ENCODE data around the gene ROR2.

ROR2 gene

DNA sequence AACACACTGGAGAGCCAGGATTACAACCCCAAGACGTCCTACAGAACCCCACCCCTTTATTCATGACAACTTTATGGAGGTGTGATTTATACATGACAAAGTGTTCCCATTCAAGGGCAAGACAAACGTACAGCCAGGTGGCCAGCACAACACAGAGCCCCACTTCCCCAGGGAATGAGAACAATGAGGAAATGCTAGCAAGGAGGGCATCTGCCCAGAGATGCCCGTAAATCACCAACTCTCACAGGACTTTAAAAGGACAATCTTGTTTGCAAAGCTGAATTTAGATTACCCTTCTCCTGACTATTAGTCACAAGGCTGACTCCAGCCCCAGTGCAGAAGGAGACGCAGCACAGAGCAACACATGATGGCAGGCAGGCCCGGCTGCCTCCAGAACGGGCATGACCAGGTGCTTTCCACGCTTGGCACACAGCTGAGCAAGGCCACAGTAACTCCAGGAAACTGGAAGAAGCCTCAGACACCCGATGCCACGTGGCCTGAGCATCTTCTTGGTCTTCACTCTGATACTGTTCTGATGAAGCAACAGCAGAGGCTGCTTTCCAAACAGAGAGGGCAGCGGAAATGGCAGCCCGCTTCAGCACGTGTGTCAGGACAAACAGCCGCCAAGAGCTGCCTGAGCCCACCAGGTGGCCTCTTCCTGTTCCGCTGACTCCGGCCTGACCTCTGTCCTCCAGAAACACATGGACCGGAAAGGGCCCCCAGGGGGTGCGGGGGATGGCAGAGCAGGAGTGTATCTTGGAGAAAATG is 51.4 kb downstream of the ROR2 start:
- no peak overlapping the region for H3K4me3 ChIP-seq (ENCODE audit: low read depth in 1 of 2, low read length in 2 of 2)
- no peaks in the 10 kb centered on the region for H3K36me3 ChIP-seq (ENCODE audit: insufficient read depth, low read length)
- no peaks in the 10 kb centered on the region for H4K20me1 ChIP-seq (ENCODE audit: insufficient read depth, low read length)
- no peak for ATAC-seq (ENCODE audit: insufficient read depth, low read depth)
- no peak overlapping the region for H3K4me2 ChIP-seq (ENCODE audit: insufficient read depth, low read length)
- H3K27ac ChIP-seq (ENCODE audit: low read length) = no peak overlapping the region
- no peaks in the 10 kb centered on the region for H3K79me2 ChIP-seq (ENCODE audit: insufficient read depth, low read length)
- H3K27me3 ChIP-seq (ENCODE audit: insufficient read depth, low read length, poor library complexity) = no peaks in the 10 kb centered on the region
- H3K4me1 ChIP-seq (ENCODE audit: insufficient read depth, low read length) = no peaks in the 10 kb centered on the region
- H3K9ac ChIP-seq (ENCODE audit: low read depth, low read length) = no peak overlapping the region
- H3K9me3 ChIP-seq (ENCODE audit: insufficient read depth, low read length, severe bottlenecking) = no peaks in the 10 kb centered on the region
- TF ChIP-seq EZH2 (IDR thresholded peaks at IDR 0.05; ENCODE audit: borderline replicate concordance, low read depth, low read length, severe bottlenecking) = no peak
- TF ChIP-seq, protein P1, sequence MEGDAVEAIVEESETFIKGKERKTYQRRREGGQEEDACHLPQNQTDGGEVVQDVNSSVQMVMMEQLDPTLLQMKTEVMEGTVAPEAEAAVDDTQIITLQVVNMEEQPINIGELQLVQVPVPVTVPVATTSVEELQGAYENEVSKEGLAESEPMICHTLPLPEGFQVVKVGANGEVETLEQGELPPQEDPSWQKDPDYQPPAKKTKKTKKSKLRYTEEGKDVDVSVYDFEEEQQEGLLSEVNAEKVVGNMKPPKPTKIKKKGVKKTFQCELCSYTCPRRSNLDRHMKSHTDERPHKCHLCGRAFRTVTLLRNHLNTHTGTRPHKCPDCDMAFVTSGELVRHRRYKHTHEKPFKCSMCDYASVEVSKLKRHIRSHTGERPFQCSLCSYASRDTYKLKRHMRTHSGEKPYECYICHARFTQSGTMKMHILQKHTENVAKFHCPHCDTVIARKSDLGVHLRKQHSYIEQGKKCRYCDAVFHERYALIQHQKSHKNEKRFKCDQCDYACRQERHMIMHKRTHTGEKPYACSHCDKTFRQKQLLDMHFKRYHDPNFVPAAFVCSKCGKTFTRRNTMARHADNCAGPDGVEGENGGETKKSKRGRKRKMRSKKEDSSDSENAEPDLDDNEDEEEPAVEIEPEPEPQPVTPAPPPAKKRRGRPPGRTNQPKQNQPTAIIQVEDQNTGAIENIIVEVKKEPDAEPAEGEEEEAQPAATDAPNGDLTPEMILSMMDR (IDR thresholded peaks at IDR 0.05; ENCODE audit: borderline replicate concordance, extremely low read depth, low read length, poor library complexity, severe bottlenecking) = no peak
- no peak overlapping the region for H2AFZ ChIP-seq (ENCODE audit: low read depth, low read length)
- no peak for DNase-seq

DNA sequence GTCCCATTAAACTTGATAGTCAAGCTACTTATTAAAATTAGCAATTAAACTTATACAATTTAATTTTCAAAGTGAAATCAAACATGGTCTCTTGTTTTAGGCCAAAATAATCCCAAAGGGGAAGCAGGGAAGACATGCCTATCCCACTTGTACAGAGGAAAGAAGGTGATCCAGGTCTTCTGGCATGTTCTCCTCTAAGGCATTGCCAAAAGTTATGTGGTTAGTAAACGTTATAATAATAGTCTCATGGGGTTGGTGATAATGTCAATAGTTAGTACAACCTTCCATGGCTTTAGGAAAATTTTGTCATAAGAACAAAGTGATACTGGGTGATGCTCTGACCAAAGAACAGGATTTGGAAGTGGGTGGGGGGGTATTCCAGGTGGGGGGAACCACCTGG is 52.8 kb downstream of the ROR2 start:
- no peak overlapping the region for H3K9ac ChIP-seq (ENCODE audit: low read depth, low read length)
- no peaks in the 10 kb centered on the region for H3K79me2 ChIP-seq (ENCODE audit: insufficient read depth, low read length)
- H4K20me1 ChIP-seq (ENCODE audit: insufficient read depth, low read length) = no peaks in the 10 kb centered on the region
- H3K4me1 ChIP-seq (ENCODE audit: insufficient read depth, low read length) = no peaks in the 10 kb centered on the region
- H2AFZ ChIP-seq (ENCODE audit: low read depth, low read length) = no peak overlapping the region
- TF ChIP-seq EZH2 (IDR thresholded peaks at IDR 0.05; ENCODE audit: borderline replicate concordance, low read depth, low read length, severe bottlenecking) = no peak
- TF ChIP-seq, protein P1 (IDR thresholded peaks at IDR 0.05; ENCODE audit: borderline replicate concordance, extremely low read depth, low read length, poor library complexity, severe bottlenecking) = no peak
- H3K4me3 ChIP-seq (ENCODE audit: low read depth in 1 of 2, low read length in 2 of 2) = no peak overlapping the region
- ATAC-seq (ENCODE audit: insufficient read depth, low read depth) (no peak), DNase-seq (no peak)
- no peak overlapping the region for H3K4me2 ChIP-seq (ENCODE audit: insufficient read depth, low read length)
- no peaks in the 10 kb centered on the region for H3K9me3 ChIP-seq (ENCODE audit: insufficient read depth, low read length, severe bottlenecking)
- no peak overlapping the region for H3K27ac ChIP-seq (ENCODE audit: low read length)
- H3K27me3 ChIP-seq (ENCODE audit: insufficient read depth, low read length, poor library complexity) = no peaks in the 10 kb centered on the region
- no peaks in the 10 kb centered on the region for H3K36me3 ChIP-seq (ENCODE audit: insufficient read depth, low read length)

DNA sequence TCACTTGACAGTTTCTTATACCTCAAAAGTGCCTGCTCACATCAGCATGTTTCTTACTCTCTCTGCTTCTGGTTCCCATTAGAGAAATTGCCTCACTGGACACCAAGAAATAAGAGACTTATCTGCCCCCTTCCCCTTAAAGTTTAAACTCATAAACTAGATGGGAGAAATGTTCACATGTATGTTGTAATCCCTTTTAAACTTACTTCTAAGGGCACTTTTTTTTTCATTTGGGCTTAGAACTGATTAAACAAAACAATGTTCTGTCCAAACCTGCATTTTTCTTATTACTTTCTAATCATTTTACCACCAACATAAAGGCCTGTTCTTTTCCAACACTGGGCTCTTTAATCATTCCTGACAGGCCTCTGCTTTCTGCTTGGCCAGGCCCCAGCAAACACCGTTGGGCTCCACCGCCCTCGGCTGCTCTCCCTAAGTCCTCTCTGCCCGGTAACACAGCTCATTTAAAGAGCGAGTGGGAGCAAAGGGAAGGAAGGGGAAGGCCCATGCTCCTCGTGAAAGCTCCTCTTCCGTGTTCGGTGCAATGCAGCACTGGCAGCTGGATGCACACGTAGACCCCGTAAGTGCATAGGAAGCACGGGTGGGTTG is 53.4 kb downstream of the ROR2 start:
- TF ChIP-seq, protein P1 (IDR thresholded peaks at IDR 0.05; ENCODE audit: borderline replicate concordance, extremely low read depth, low read length, poor library complexity, severe bottlenecking) = no peak
- no peak for TF ChIP-seq EZH2 (IDR thresholded peaks at IDR 0.05; ENCODE audit: borderline replicate concordance, low read depth, low read length, severe bottlenecking)
- Histone ChIP-seq H3K27me3 (ENCODE audit: insufficient read depth, low read length, poor library complexity) (no peaks in the 10 kb centered on the region), H2AFZ (ENCODE audit: low read depth, low read length) (no peak overlapping the region), H3K36me3 (ENCODE audit: insufficient read depth, low read length) (no peaks in the 10 kb centered on the region), H3K27ac (ENCODE audit: low read length) (no peak overlapping the region), H3K4me2 (ENCODE audit: insufficient read depth, low read length) (no peak overlapping the region), H4K20me1 (ENCODE audit: insufficient read depth, low read length) (no peaks in the 10 kb centered on the region), H3K4me1 (ENCODE audit: insufficient read depth, low read length) (no peaks in the 10 kb centered on the region), H3K79me2 (ENCODE audit: insufficient read depth, low read length) (no peaks in the 10 kb centered on the region), H3K9me3 (ENCODE audit: insufficient read depth, low read length, severe bottlenecking) (no peaks in the 10 kb centered on the region), H3K9ac (ENCODE audit: low read depth, low read length) (no peak overlapping the region), H3K4me3 (ENCODE audit: low read depth in 1 of 2, low read length in 2 of 2) (no peak overlapping the region)
- DNase-seq (no peak), ATAC-seq (ENCODE audit: insufficient read depth, low read depth) (no peak)
